Retinal pigment epithelial cell (primary cell): ENCODE measurements around the gene SH3BGRL2.

Experiments
- DNase-seq: peaks from one replicate; pipeline ENCODE4 v3.0.0-alpha.2; 2010; ENCODE audit warnings: low read depth
- H3K4me3 ChIP-seq: 2 replicates; pipeline ENCODE4 v1.5.1; 2011; ENCODE audit warnings: mild to moderate bottlenecking, low read length, control low read depth, moderate library complexity
- TF ChIP-seq, protein P1 (sequence below): conservative IDR thresholded peaks from 2 replicates; pipeline ENCODE4 v1.5.1; 2011; ENCODE audit warnings: low read depth, low read length, control low read depth, inconsistent platforms

Gene SH3BGRL2

DNA sequence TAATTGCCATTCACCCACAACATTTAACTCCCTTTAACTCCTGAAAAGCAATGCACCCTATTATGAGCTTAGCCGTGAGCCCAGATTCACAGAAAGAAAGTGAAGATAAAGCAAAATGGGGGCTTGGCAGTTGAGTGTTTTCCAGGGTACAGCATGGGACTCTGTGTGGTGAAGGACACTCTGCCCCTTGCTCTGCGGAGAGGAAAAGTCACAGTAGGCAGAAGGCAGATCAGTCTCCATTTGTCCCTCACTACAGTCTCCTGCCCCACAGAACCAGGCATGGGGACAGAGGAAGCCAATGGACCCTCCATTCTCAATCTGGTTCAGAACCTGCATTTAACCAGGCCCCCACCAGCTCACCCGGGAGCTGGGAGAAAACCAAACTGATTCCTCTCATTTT, 30.8 kb upstream of the SH3BGRL2 start:
- no peak overlapping the region for H3K4me3 ChIP-seq
- TF ChIP-seq, protein P1, sequence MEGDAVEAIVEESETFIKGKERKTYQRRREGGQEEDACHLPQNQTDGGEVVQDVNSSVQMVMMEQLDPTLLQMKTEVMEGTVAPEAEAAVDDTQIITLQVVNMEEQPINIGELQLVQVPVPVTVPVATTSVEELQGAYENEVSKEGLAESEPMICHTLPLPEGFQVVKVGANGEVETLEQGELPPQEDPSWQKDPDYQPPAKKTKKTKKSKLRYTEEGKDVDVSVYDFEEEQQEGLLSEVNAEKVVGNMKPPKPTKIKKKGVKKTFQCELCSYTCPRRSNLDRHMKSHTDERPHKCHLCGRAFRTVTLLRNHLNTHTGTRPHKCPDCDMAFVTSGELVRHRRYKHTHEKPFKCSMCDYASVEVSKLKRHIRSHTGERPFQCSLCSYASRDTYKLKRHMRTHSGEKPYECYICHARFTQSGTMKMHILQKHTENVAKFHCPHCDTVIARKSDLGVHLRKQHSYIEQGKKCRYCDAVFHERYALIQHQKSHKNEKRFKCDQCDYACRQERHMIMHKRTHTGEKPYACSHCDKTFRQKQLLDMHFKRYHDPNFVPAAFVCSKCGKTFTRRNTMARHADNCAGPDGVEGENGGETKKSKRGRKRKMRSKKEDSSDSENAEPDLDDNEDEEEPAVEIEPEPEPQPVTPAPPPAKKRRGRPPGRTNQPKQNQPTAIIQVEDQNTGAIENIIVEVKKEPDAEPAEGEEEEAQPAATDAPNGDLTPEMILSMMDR = no peak

DNA sequence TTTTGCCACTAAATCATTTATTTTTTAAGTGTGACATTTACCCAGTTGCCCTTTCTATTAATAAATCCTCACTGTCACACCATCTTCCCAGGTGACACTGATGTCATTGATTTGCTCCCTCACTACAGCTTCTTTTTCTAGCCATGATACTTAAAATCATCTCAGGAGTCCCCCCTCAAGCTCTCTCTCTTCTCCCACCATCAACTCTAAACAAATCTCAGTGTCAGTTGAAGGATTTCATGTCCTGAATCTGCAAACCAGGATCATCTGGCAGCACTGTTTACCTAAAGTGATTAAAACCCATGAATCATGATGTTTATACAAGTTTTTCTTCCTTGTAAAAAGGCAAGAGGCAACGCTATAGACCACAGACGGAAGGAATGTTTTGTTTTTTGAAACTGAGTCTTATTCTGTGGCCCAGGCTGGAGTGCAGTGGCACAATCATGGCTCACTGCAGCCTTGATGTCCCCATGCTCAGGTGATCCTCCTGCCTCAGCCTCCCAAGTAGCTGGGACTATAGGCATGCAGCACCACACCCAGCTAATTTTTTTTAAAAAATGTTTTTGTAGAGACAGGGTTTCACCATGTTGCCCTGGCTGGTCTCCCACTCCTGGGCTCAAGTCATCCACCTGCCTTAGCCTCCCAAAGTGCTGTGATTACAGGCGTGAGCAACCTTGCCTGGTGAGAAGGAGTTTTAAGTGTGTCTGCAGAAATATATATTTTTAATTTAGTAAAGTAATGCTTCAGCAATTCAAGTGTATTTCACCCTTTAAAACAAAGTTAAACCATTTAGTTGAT, 30.1 kb upstream of the SH3BGRL2 start:
- no peak overlapping the region for H3K4me3 ChIP-seq
- TF ChIP-seq, protein P1 = no peak

More for the DNA sequence above, 30.8 kb upstream of the SH3BGRL2 start:
- DNase-seq = no peak

DNA sequence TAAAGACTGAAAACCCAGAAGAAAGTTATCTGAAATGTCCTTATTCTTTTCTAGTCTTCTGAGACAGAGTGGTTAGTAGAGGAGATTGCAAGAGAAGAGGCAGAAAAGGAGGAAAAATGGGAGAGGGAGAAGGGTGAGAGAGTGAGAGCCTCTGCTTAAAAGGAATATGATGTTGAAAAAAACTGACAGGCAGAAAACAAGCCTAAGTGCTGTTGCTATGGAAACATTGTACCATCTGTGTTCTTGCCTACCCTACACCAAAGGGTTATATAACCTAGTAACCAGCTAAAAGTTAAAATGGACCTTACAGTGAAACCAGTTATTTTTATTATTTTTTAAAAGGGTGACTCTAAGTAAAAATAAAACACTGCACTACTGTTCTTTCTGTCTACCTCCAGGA, 28.3 kb upstream of the SH3BGRL2 start:
- no peak for DNase-seq

More for the DNA sequence above, 30.1 kb upstream of the SH3BGRL2 start:
- DNase-seq = no peak

DNA sequence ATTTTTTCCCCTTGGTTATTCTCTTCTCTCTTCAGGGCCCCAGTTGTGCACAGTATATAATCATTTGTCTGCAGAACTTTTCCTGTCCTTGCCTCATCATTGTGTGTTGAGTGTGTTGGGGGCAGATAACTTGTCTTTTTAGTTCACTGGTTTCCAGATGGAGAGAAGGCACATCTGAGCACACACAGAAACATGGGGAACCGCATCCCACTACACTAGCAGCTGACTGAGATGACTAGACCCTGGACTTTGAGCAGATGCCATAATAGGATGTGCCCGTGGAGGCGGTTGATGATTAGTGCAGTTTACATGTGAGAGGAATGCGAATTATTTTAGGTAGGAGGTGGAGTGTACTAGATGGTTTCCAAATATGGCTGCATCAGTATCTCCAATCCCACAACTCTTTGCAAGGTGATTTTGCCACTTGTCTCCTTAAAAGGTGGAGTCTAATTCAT, 26.5 kb upstream of the SH3BGRL2 start:
- TF ChIP-seq, protein P1 = no peak
- DNase-seq = no peak
- no peak overlapping the region for H3K4me3 ChIP-seq

More for the DNA sequence above, 28.3 kb upstream of the SH3BGRL2 start:
- H3K4me3 ChIP-seq = no peak overlapping the region
- TF ChIP-seq, protein P1 = no peak

DNA sequence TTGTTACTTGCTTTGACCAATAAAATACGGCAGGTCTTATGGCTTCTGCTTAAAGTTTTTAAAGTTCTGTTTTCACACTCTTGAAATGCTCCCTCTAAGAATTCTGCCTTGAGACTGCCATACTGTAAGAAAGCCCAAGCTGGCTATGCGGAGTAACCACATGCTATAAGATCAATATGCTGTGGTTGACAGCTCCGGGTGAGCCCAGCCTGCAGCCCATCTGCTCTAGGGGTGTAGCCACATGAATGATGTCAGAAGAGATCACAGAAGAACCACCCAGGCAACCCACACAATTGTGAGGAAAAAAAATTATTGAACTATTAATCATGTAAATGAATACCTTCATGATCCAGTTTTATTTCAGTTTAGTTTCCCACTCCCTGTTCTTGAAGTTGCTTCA, 26.1 kb upstream of the SH3BGRL2 start:
- H3K4me3 ChIP-seq = no peak overlapping the region
- DNase-seq = no peak
- TF ChIP-seq, protein P1 = no peak

DNA sequence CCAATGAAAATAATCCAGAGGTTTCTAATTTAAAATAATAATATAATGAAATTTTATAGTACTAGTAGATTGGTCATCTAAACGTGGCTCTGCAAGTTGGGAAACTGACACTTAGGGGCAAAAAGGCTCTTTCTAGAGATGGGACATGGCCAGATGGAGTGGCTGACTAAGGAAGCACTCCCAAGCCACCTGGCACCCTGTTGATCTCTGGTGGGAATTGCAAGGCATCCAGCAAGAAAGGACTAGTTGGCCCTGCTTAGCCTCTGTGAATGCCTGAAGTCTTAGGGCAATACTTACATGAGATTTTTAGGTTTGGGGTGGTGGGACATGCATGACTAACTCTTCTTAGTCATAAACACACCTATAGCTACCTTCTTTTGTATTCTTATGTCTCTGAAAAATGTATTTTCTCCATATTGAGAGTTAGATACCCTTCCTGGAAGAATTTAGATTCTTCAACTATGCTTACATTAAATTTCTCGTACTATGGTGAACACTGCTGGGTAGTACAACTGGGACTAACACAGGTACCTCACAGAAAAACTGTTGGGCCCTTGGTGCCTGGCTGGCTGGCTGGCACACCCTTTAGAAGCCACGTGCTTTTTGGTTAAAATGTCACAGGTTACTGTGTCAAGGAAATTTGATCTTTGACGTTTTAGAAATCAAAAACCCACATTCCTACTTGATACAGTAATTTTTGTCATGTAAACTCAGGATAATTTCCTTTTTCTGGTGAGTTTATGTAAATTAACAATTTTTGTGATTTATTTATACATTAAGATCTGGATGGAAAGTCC, 25.0 kb upstream of the SH3BGRL2 start:
- no peak for DNase-seq
- H3K4me3 ChIP-seq = no peak overlapping the region
- TF ChIP-seq, protein P1 = no peak
